HepG2 (cell line): ENCODE results near the gene PERP. TPM values are rescaled to one million over a fixed set of nuclear protein-coding genes. Genes with fewer than 3 reads are reported as not detected.

Experiments
- ATAC-seq: fragments of 200-7000 bp; cut with Tn5 transposase; 3 replicates; pipeline ENCODE4 v1.9.1; 2020; ENCODE audit warnings: mild to moderate bottlenecking, moderate library complexity
- BruUV-seq: library from RNA; stranded (reverse); fragments of 400-500 nt; replicated peaks from 2 replicates; lab custom pipeline; 2021; lab: Mats Ljungman, UMichigan
- CTCF ChIA-PET: fragments of 300-600 bp; formaldehyde crosslinking; extraction: SDS; loops from one replicate; lab custom pipeline; 2021; ENCODE audit warnings: low total read pairs, inconsistent platforms, low intra/inter-chr PET ratio; lab: Yijun Ruan, JAX
- POLR2A ChIA-PET: fragments of 350-600 bp; sonication (Branson Sonifier 250); formaldehyde crosslinking; loops from one replicate; lab custom pipeline; 2020; ENCODE audit warnings: antibody characterized with exemption, inconsistent platforms; lab: Yijun Ruan, JAX
- DNase-seq: peaks from one replicate; pipeline ENCODE4 v3.0.0-alpha.2; 2015; ENCODE audit warnings: low spot score
- FAIRE-seq: peaks from 3 replicates; lab custom pipeline; 2011; peaks lifted over from hg19 to GRCh38; lab: Jason Lieb, UNC
- H2AFZ ChIP-seq: one replicate; pipeline ENCODE4 v1.6.1; 2011; ENCODE audit warnings: low read length, inconsistent platforms
- H3K27ac ChIP-seq: fragments of 300-600 bp; 3 replicates; pipeline ENCODE4 v1.8.0; 2011; ENCODE audit warnings: mixed run types, mild to moderate bottlenecking, mixed read lengths, low read length, inconsistent platforms; ENCODE audit not compliant: insufficient read depth; ENCODE audit errors: extremely low read length
- H3K27me3 ChIP-seq, 2 experiments: fragments of 200-600 bp in 1 of 2; 2 replicates in 1 of 2; 3 replicates in 1 of 2; pipeline versions ENCODE4 v1.6.0 to v1.8.0; 2011; ENCODE audit warnings: low read length in 2 of 2, mild to moderate bottlenecking in 2 of 2, moderate library complexity in 2 of 2, inconsistent platforms in 1 of 2; ENCODE audit not compliant: insufficient read depth in 2 of 2, control insufficient read depth in 1 of 2
- H3K36me3 ChIP-seq, 2 experiments: fragments of 200-600 bp in 1 of 2; replicated peaks in 1 of 2; 2 replicates in 1 of 2; 3 replicates in 1 of 2; pipeline versions ENCODE4 v1.5.1 to v1.8.0; 2011; ENCODE audit warnings: low read length in 2 of 2, inconsistent platforms in 1 of 2; ENCODE audit not compliant: insufficient read depth in 2 of 2, control insufficient read depth in 1 of 2
- H3K4me1 ChIP-seq: 2 replicates; pipeline ENCODE4 v1.5.1; 2012; ENCODE audit warnings: low read length, inconsistent platforms; ENCODE audit not compliant: insufficient read depth
- H3K4me2 ChIP-seq: 2 replicates; pipeline ENCODE4 v1.6.0; 2011; ENCODE audit warnings: low read depth, low read length, inconsistent platforms
- H3K4me3 ChIP-seq, 3 experiments: fragments of 200-600 bp in 1 of 3; sonication (generic), shearing (Covaris generic) in 1 of 3; replicated peaks in 1 of 3; 2 replicates each; pipeline ENCODE4 v1.5.1; 2011 to 2016; ENCODE audit warnings: low read length in 3 of 3, inconsistent platforms in 2 of 3, low read depth in 2 of 3, mild to moderate bottlenecking in 2 of 3, control low read depth in 1 of 3, mixed read lengths in 1 of 3; ENCODE audit not compliant: insufficient read depth in 1 of 3
- H3K79me2 ChIP-seq: one replicate; pipeline ENCODE4 v1.6.1; 2011; ENCODE audit warnings: low read length, inconsistent platforms; ENCODE audit not compliant: insufficient read depth
- H3K9ac ChIP-seq: 2 replicates; pipeline ENCODE4 v1.6.0; 2011; ENCODE audit warnings: mild to moderate bottlenecking, low read depth, low read length, inconsistent platforms; ENCODE audit not compliant: insufficient read depth
- H3K9me3 ChIP-seq: 2 replicates; pipeline ENCODE4 v1.5.1; 2012; ENCODE audit warnings: mild to moderate bottlenecking, low read length
- H4K20me1 ChIP-seq: 2 replicates; pipeline ENCODE4 v1.6.0; 2011; ENCODE audit warnings: inconsistent platforms, mild to moderate bottlenecking, low read length, moderate library complexity; ENCODE audit not compliant: insufficient read depth
- AHR ChIP-seq: IDR thresholded peaks from 2 replicates; pipeline ENCODE4 v1.6.1; 2018; ENCODE audit warnings: missing genetic modification reagents, missing compliant biosample characterization
- CBFB ChIP-seq: sonication (generic); formaldehyde crosslinking; IDR thresholded peaks from 2 replicates; pipeline ENCODE4 v1.4.0; 2020; ENCODE audit warnings: missing genetic modification reagents
- FOXP4 ChIP-seq: sonication (generic); formaldehyde crosslinking; IDR thresholded peaks from 2 replicates; pipeline ENCODE4 v1.4.0; 2020; ENCODE audit warnings: missing genetic modification reagents
- GPBP1L1 ChIP-seq: sonication (generic); formaldehyde crosslinking; IDR thresholded peaks from 2 replicates; pipeline ENCODE4 v1.5.0; 2020; ENCODE audit warnings: mild to moderate bottlenecking, missing genetic modification reagents
- JUNB ChIP-seq: sonication (generic); formaldehyde crosslinking; IDR thresholded peaks from 2 replicates; pipeline ENCODE4 v1.8.0; 2022; ENCODE audit warnings: missing genetic modification reagents, mild to moderate bottlenecking, borderline replicate concordance
- KLF15 ChIP-seq: sonication (generic); formaldehyde crosslinking; IDR thresholded peaks from 2 replicates; pipeline ENCODE4 v1.8.1; 2023; ENCODE audit warnings: borderline replicate concordance, mild to moderate bottlenecking, inconsistent platforms, missing genetic modification reagents, mixed read lengths
- MEIS1 ChIP-seq: sonication (generic); formaldehyde crosslinking; IDR thresholded peaks from 2 replicates; pipeline ENCODE4 v1.9.0; 2021; ENCODE audit warnings: mild to moderate bottlenecking, missing genetic modification reagents, moderate library complexity, borderline replicate concordance
- PLRG1 ChIP-seq: fragments of 450-650 bp; conservative IDR thresholded peaks from 2 replicates; pipeline ENCODE4 v1.6.1; 2016
- YY1 ChIP-seq: IDR thresholded peaks from 2 replicates; pipeline ENCODE4 v1.6.1; 2011; ENCODE audit warnings: low read length, low read depth, moderate library complexity, mild to moderate bottlenecking; ENCODE audit not compliant: insufficient read depth, insufficient replicate concordance
- ZEB1 ChIP-seq: IDR thresholded peaks from 2 replicates; pipeline ENCODE4 v1.6.1; 2012; ENCODE audit warnings: mild to moderate bottlenecking, low read depth, inconsistent platforms; ENCODE audit not compliant: insufficient replicate concordance
- ZNF232 ChIP-seq: sonication (generic); formaldehyde crosslinking; IDR thresholded peaks from 2 replicates; pipeline ENCODE4 v1.4.0; 2020; ENCODE audit warnings: missing genetic modification reagents, borderline replicate concordance
- ZNF614 ChIP-seq: IDR thresholded peaks from 2 replicates; pipeline ENCODE4 v1.6.1; 2018; ENCODE audit warnings: missing biosample characterization, missing genetic modification reagents, inconsistent platforms, borderline replicate concordance
- ZNF737 ChIP-seq: sonication (generic); formaldehyde crosslinking; IDR thresholded peaks from 2 replicates; pipeline ENCODE4 v1.5.0; 2020; ENCODE audit warnings: missing genetic modification reagents, mild to moderate bottlenecking, borderline replicate concordance
- WGBS: methylation state at CpG from one replicate; pipeline ENCODE4 v1.1.6; 2017; ENCODE audit warnings: low lambda C conversion rate; 5-methylcytosine and 5-hydroxymethylcytosine counted together
- in situ Hi-C: cut with HindIII; loops from 2 replicates; pipeline ENCODE4 v1.10.0; 2017; ENCODE audit warnings: low pct_unique_long_range_greater_than_20kb; ENCODE audit not compliant: extremely low pct_ligation_motif_present
- intact Hi-C: fragments of 100-400 bp; cut with micrococcal nuclease; formaldehyde crosslinking; loops from one replicate; pipeline ENCODE4 v1.10.0; 2022; ENCODE audit not compliant: unreplicated experiment
- polyA plus RNA-seq, 8 experiments: library from polyadenylated mRNA; depleted of rRNA in 3 of 8; stranded (reverse) in 7 of 8; unstranded in 1 of 8; fragments of >200 nt; fragmentation: Illumina TruSeq in 4 of 8; extraction: Trizol in 4 of 8; gene quantifications; 2 replicates each; pipeline versions ENCODE4 v1.2.1 to v1.2.3, GENCODE V29; 2011 to 2016; ENCODE audit warnings: low read depth in 4 of 8, missing spikeins in 1 of 8, mixed read lengths in 1 of 8; ENCODE audit not compliant: insufficient read depth in 1 of 8
- total RNA-seq, 5 experiments: library from RNA; depleted of rRNA; stranded (reverse); fragments of >200 nt; fragmentation: Illumina TruSeq; extraction: Trizol; gene quantifications; 2 replicates each; pipeline ENCODE4 v1.2.3, GENCODE V29; 2016; ENCODE audit warnings: low read depth in 1 of 5
- TF ChIP-seq, protein P1 (sequence below): sonication (generic); formaldehyde crosslinking; IDR thresholded peaks from 2 replicates; pipeline ENCODE4 v1.8.1; 2023; ENCODE audit warnings: mild to moderate bottlenecking, inconsistent platforms, moderate library complexity, missing genetic modification reagents, borderline replicate concordance
- TF ChIP-seq, protein P2 (sequence below): conservative IDR thresholded peaks from 2 replicates; pipeline ENCODE4 v1.6.1; 2018; ENCODE audit warnings: missing genetic modification reagents

The PERP gene
- total and polyA plus RNA-seq, 2 of the 13 experiments (the other 11 are each of a cell fraction or from before 2014, with no cell fraction given), result 26.0 to 53.0 TPM

DNA sequence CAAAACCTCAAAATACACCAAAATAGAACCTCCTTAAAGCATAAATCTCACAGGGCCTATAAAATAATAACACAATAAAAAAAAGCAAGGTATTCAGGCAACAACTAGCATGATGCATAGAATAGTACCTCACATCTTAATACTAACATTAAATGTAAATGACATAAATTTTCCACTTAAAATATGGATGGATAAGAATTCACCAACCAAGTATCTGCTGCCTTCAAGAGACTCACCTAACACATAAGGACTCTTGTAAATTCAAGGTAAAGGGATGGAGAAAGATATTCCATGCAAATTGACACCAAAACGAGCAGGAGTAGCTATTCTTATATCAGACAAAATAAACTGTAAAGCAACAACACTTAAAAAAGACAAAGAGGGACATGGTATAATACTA is 52.2 kb downstream of the PERP start:
- CTCF ChIA-PET, result no interaction called here
- FAIRE-seq, result no peak
- WGBS, result 0% methylated on average over 1 of the region's 1 CpG
- no peak for TF ChIP-seq PLRG1
- TF ChIP-seq GPBP1L1, result no peak
- no peak for TF ChIP-seq ZNF737
- TF ChIP-seq ZNF614, result no peak
- no peak for TF ChIP-seq ZEB1
- TF ChIP-seq YY1, result no peak
- TF ChIP-seq, protein P1, sequence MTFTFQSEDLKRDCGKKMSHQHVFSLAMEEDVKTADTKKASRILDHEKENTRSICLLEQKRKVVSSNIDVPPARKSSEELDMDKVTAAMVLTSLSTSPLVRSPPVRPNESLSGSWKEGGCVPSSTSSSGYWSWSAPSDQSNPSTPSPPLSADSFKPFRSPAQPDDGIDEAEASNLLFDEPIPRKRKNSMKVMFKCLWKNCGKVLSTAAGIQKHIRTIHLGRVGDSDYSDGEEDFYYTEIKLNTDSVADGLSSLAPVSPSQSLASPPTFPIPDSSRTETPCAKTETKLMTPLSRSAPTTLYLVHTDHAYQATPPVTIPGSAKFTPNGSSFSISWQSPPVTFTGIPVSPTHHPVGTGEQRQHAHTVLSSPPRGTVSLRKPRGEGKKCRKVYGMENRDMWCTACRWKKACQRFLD (CRISPR knock-in tag), result no peak
- no peak for TF ChIP-seq ZNF232 (CRISPR knock-in tag)
- TF ChIP-seq CBFB (CRISPR knock-in tag), result no peak
- TF ChIP-seq FOXP4, result no peak
- no peak for TF ChIP-seq AHR (CRISPR knock-in tag)
- no peak for TF ChIP-seq MEIS1
- TF ChIP-seq JUNB (CRISPR knock-in tag), result no peak
- TF ChIP-seq, protein P2, sequence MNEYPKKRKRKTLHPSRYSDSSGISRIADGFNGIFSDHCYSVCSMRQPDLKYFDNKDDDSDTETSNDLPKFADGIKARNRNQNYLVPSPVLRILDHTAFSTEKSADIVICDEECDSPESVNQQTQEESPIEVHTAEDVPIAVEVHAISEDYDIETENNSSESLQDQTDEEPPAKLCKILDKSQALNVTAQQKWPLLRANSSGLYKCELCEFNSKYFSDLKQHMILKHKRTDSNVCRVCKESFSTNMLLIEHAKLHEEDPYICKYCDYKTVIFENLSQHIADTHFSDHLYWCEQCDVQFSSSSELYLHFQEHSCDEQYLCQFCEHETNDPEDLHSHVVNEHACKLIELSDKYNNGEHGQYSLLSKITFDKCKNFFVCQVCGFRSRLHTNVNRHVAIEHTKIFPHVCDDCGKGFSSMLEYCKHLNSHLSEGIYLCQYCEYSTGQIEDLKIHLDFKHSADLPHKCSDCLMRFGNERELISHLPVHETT, result no peak
- no peak for TF ChIP-seq KLF15

More for the DNA sequence above, 52.2 kb downstream of the PERP start:
- BruUV-seq, result no TSS peak
- no peaks in the 10 kb centered on the region for H3K9me3 ChIP-seq
- no peak overlapping the region for H2AFZ ChIP-seq
- in situ Hi-C loops (no loop called here), intact Hi-C loops (no loop called here)
- no peak overlapping the region for H3K9ac ChIP-seq
- no peaks in the 10 kb centered on the region for H3K79me2 ChIP-seq
- peaks cover 9% of the 10 kb centered on the region for H3K4me1 ChIP-seq
- DNase-seq (no peak), ATAC-seq (no peak)
- POLR2A ChIA-PET, result no interaction called here
- no peaks in the 10 kb centered on the region for H4K20me1 ChIP-seq
- H3K4me2 ChIP-seq, result no peak overlapping the region
- no peak overlapping the region for H3K27ac ChIP-seq
- no peak overlapping the region for H3K4me3 ChIP-seq
- no peaks in the 10 kb centered on the region for H3K36me3 ChIP-seq
- H3K27me3 ChIP-seq, result no peaks in the 10 kb centered on the region; a peak in 2 of 5 replicates
